ENCODE data around the gene ITGAX. TPM values are rescaled to one million over a fixed set of nuclear protein-coding genes. Genes with fewer than 3 reads are reported as not detected.
"Not testable (repeated sequence)": the region's sequence is repeated elsewhere in the genome, so short reads cannot be mapped to it uniquely, and the experiment has no call there.

The ITGAX gene
- total and polyA plus RNA-seq, 2 of the 8 experiments (the other 6 are each of a cell fraction or from before 2014, with no cell fraction given) = 0.30 TPM; not detected in 1

GRCh38 chr16:31417036-31417435 lies 62.1 kb downstream of the ITGAX start:
- H4K20me1 ChIP-seq (replicated peaks in 1 of 2; ENCODE audit: control insufficient read depth in 1 of 2, insufficient read depth in 2 of 2, low read length in 2 of 2); H3K4me3 ChIP-seq (ENCODE audit: extremely low read depth in 1 of 4, insufficient read depth in 2 of 4, low read depth in 3 of 4, low read length in 4 of 4); H4K8ac ChIP-seq (ENCODE audit: extremely low read depth, insufficient read depth, low read length); H3K23me2 ChIP-seq (ENCODE audit: low read depth, low read length); H2AFZ ChIP-seq (ENCODE audit: low read length); H3K9ac ChIP-seq (replicated peaks in 1 of 4; ENCODE audit: extremely low read depth in 1 of 4, low read depth in 3 of 4, low read length in 3 of 4); H3K4me1 ChIP-seq (replicated peaks in 1 of 4; ENCODE audit: control insufficient read depth in 3 of 4, insufficient read depth in 4 of 4, low read length in 3 of 4); FAIRE-seq; H3K18ac ChIP-seq (ENCODE audit: extremely low read depth, low read length); H3K79me1 ChIP-seq (ENCODE audit: low read depth, low read length); H3K23ac ChIP-seq (ENCODE audit: insufficient read length); H4K5ac ChIP-seq (ENCODE audit: insufficient read length, low read depth, low read length); H3K14ac ChIP-seq (ENCODE audit: insufficient read length); H2BK15ac ChIP-seq (ENCODE audit: low read length); H2AK5ac ChIP-seq (ENCODE audit: low read depth, low read length); H3K27me3 ChIP-seq (replicated peaks in 1 of 4; ENCODE audit: control insufficient read depth in 3 of 4, extremely low read depth in 1 of 4, insufficient read depth in 3 of 4, low read length in 3 of 4); DNase-seq (ENCODE audit: low read depth in 1 of 2, low spot score in 2 of 2); H3K4ac ChIP-seq (replicated peaks; ENCODE audit: insufficient read length, low read depth, low read length); H3K9me3 ChIP-seq (ENCODE audit: insufficient read depth in 2 of 2, low read depth in 1 of 2, low read length in 1 of 2); H3K79me2 ChIP-seq (ENCODE audit: control insufficient read depth in 1 of 2, insufficient read depth in 2 of 2, low read length in 2 of 2); H2BK5ac ChIP-seq (ENCODE audit: low read depth, low read length); H3K36me3 ChIP-seq (ENCODE audit: control insufficient read depth in 2 of 4, insufficient read depth in 4 of 4, low read length in 3 of 4); H2BK12ac ChIP-seq (ENCODE audit: low read depth, low read length); H2BK120ac ChIP-seq (replicated peaks; ENCODE audit: low read depth, low read length); H4K91ac ChIP-seq (replicated peaks; ENCODE audit: insufficient read length, low read length); H2BK20ac ChIP-seq (ENCODE audit: low read length); POLR2A ChIA-PET (ENCODE audit: partially characterized antibody); H3K27ac ChIP-seq (ENCODE audit: low read depth, low read length); H3K56ac ChIP-seq (replicated peaks; ENCODE audit: insufficient read length, low read depth, low read length); H3K4me2 ChIP-seq (ENCODE audit: insufficient read depth in 1 of 2, low read depth in 2 of 2, low read length in 2 of 2): not testable (repeated sequence)
- 84% methylated on average over 2 of the region's 2 CpGs; no CpG with 5 or more reads in 1 of the 2 experiments for WGBS, 2 experiments (ENCODE audit: extremely low coverage in 1 of 2, insufficient coverage in 1 of 2, insufficient read length in 1 of 2, insufficient replicate concordance in 2 of 2, low coverage in 1 of 2, low lambda C conversion rate in 2 of 2, missing lambda C conversion rate in 1 of 2)
- CTCF ChIA-PET (ENCODE audit: partially characterized antibody) = interaction anchor here (0.6 to 1.3 kb wide), 2 partner anchors 34 to 216 kb away, joined by 3 to 4 read pairs; no protein-coding TSS in a partner anchor

Measured in H1 (cell line).